ENCODE data around the gene CACNA1A.

DNA sequence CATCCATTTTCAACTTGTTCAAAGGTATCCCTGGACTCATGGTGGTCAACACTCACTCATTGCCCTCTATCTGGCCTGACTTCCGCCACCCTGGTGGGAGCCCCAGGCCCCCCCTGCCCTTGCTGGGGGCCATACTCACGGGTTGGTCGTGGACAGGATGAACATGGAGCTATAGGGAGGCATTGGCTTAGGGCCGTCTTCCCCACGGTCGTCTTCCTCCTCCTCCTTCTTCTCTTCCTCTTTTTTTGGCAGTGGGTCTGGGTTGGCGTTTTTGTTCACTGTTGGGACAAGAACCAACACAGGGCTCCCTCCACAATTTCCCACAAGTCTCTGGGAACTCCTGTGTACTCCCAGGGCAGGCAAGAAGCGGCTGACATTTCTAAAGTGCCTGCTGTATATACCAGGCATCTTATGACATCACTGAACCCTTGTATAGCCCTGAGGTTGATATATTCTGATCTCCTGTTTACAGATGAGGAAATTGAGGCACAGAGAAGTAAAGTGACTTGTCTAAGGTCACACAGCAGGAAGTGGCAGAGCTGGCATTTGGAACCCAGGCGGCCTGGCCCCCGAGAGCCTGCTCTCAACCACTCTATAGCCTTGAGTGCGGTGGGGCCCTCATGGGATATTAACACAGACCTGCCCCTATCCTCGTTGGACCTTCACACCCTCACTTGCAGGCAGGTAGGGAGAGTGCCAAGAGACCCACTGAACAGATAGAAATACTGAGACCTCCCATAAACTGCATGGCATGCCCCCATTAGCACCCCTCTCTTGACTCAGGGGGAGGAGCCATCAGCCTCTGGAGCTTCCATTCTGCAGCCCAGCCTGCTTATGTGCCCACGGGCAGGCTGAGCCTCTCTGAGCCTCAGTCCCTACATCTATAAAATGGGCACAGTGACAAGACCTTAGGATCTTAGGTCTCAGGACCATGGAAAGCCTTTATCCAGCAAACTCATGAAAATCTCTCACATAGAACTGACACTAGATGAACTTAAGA, 221.1 kb downstream of the CACNA1A start:
- TF ChIP-seq, protein P1, sequence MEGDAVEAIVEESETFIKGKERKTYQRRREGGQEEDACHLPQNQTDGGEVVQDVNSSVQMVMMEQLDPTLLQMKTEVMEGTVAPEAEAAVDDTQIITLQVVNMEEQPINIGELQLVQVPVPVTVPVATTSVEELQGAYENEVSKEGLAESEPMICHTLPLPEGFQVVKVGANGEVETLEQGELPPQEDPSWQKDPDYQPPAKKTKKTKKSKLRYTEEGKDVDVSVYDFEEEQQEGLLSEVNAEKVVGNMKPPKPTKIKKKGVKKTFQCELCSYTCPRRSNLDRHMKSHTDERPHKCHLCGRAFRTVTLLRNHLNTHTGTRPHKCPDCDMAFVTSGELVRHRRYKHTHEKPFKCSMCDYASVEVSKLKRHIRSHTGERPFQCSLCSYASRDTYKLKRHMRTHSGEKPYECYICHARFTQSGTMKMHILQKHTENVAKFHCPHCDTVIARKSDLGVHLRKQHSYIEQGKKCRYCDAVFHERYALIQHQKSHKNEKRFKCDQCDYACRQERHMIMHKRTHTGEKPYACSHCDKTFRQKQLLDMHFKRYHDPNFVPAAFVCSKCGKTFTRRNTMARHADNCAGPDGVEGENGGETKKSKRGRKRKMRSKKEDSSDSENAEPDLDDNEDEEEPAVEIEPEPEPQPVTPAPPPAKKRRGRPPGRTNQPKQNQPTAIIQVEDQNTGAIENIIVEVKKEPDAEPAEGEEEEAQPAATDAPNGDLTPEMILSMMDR (IDR thresholded peaks at IDR 0.05), result no peak
- TF ChIP-seq CEBPB (IDR thresholded peaks at IDR 0.05) (no peak), POLR2A (IDR thresholded peaks at IDR 0.05; ENCODE audit: low read length) (no peak), RCOR1 (IDR thresholded peaks at IDR 0.05; ENCODE audit: low read depth, low read length) (no peak), KDM5A (IDR thresholded peaks at IDR 0.05) (no peak)
